WTC11 (cell line): ENCODE data around the gene IPO4. TPM values are rescaled to one million over a fixed set of nuclear protein-coding genes. Genes with fewer than 3 reads are reported as not detected.

Source experiments
- AFF4 ChIP-seq: sonication (generic); formaldehyde crosslinking; IDR thresholded peaks from 2 replicates; pipeline ENCODE4 v1.8.1; 2023; ENCODE audit warnings: mild to moderate bottlenecking, missing genetic modification reagents, borderline replicate concordance
- AR ChIP-seq: fragments of 250-450 bp; sonication (Bioruptor Pico); IDR thresholded peaks from 2 replicates; pipeline ENCODE4 v1.9.0; 2021; ENCODE audit warnings: mild to moderate bottlenecking
- ARID4B ChIP-seq: sonication (generic); formaldehyde crosslinking; IDR thresholded peaks from 2 replicates; pipeline ENCODE4 v1.8.0; 2023; ENCODE audit warnings: missing genetic modification reagents, mild to moderate bottlenecking, borderline replicate concordance
- ATF1 ChIP-seq: sonication (generic); formaldehyde crosslinking; IDR thresholded peaks from 2 replicates; pipeline ENCODE4 v1.8.1; 2023; ENCODE audit warnings: mild to moderate bottlenecking, moderate library complexity, missing genetic modification reagents
- CTCF ChIP-seq: fragments of 200-600 bp; IDR thresholded peaks from 2 replicates; pipeline ENCODE4 v1.8.0; 2022; ENCODE audit warnings: antibody characterized with exemption
- EMX1 ChIP-seq: fragments of 250-450 bp; sonication (Bioruptor Pico); IDR thresholded peaks from 2 replicates; pipeline ENCODE4 v1.8.0; 2021; ENCODE audit warnings: mild to moderate bottlenecking
- FOXJ3 ChIP-seq: sonication (generic); formaldehyde crosslinking; IDR thresholded peaks from 2 replicates; pipeline ENCODE4 v1.9.0; 2021; ENCODE audit warnings: missing genetic modification reagents, mild to moderate bottlenecking, borderline replicate concordance
- FOXK1 ChIP-seq: sonication (generic); formaldehyde crosslinking; IDR thresholded peaks from 2 replicates; pipeline ENCODE4 v1.8.0; 2022; ENCODE audit warnings: mild to moderate bottlenecking, moderate library complexity, missing genetic modification reagents
- FOXP1 ChIP-seq: sonication (generic); formaldehyde crosslinking; IDR thresholded peaks from 2 replicates; pipeline ENCODE4 v1.8.0; 2022; ENCODE audit warnings: missing genetic modification reagents, mild to moderate bottlenecking, moderate library complexity, borderline replicate concordance
- HMGA2 ChIP-seq: fragments of 250-450 bp; sonication (Bioruptor Pico); IDR thresholded peaks from 2 replicates; pipeline ENCODE4 v1.4.0; 2021; ENCODE audit warnings: mild to moderate bottlenecking, moderate library complexity
- IRF1 ChIP-seq: sonication (generic); formaldehyde crosslinking; IDR thresholded peaks from 2 replicates; pipeline ENCODE4 v1.8.0; 2023; ENCODE audit warnings: missing genetic modification reagents
- IRF2 ChIP-seq: sonication (generic); formaldehyde crosslinking; IDR thresholded peaks from 2 replicates; pipeline ENCODE4 v1.8.0; 2022; ENCODE audit warnings: low read depth, missing genetic modification reagents, borderline replicate concordance
- KAT7 ChIP-seq: sonication (generic); formaldehyde crosslinking; IDR thresholded peaks from 2 replicates; pipeline ENCODE4 v1.8.1; 2023; ENCODE audit warnings: missing genetic modification reagents, mild to moderate bottlenecking, borderline replicate concordance
- RORB ChIP-seq: fragments of 250-450 bp; sonication (Bioruptor Pico); IDR thresholded peaks from 2 replicates; pipeline ENCODE4 v1.9.0; 2021; ENCODE audit warnings: mild to moderate bottlenecking
- SP1 ChIP-seq: sonication (generic); formaldehyde crosslinking; conservative IDR thresholded peaks from 2 replicates; pipeline ENCODE4 v1.8.1; 2022; ENCODE audit warnings: missing genetic modification reagents
- TCF7 ChIP-seq: sonication (generic); formaldehyde crosslinking; IDR thresholded peaks from 2 replicates; pipeline ENCODE4 v1.8.0; 2022; ENCODE audit warnings: mild to moderate bottlenecking, low read depth, missing genetic modification reagents, moderate library complexity
- TEAD4 ChIP-seq: sonication (generic); formaldehyde crosslinking; IDR thresholded peaks from 2 replicates; pipeline ENCODE4 v1.8.0; 2022; ENCODE audit warnings: mild to moderate bottlenecking, missing genetic modification reagents
- ZNF138 ChIP-seq: sonication (generic); formaldehyde crosslinking; conservative IDR thresholded peaks from 2 replicates; pipeline ENCODE4 v1.8.1; 2022; ENCODE audit warnings: mild to moderate bottlenecking, moderate library complexity, missing genetic modification reagents
- ZNF317 ChIP-seq: sonication (generic); formaldehyde crosslinking; IDR thresholded peaks from 2 replicates; pipeline ENCODE4 v1.8.1; 2023; ENCODE audit warnings: low read depth, mild to moderate bottlenecking, moderate library complexity, missing genetic modification reagents, borderline replicate concordance
- ZNF671 ChIP-seq: fragments of 250-450 bp; sonication (Bioruptor Pico); IDR thresholded peaks from 2 replicates; pipeline ENCODE4 v1.8.0; 2021; ENCODE audit warnings: mild to moderate bottlenecking
- total RNA-seq: library from RNA; stranded (reverse); gene quantifications from 3 replicates; pipeline ENCODE4 v1.2.3, GENCODE V29; 2021

The IPO4 gene
- total RNA-seq, 1 experiment from 2014 or later = 128 TPM

GRCh38 chr14:24212924-24213865 is 24.6 kb upstream of the IPO4 start, which contains the start of gene CHMP4A (continued):
- peak; percentile 75; the same call in 1 of the 2 replicates for TF ChIP-seq AFF4 (CRISPR knock-in tag)
- no peak; the same call in 1 of the 2 replicates for TF ChIP-seq HMGA2
- peak; percentile 93; the same call in 1 of the 2 replicates for TF ChIP-seq KAT7 (CRISPR knock-in tag)
- peak; percentile 96 for TF ChIP-seq FOXK1
- peak; percentile 81; the same call in 1 of the 2 replicates for TF ChIP-seq FOXP1
- TF ChIP-seq ATF1 = 0 out of 2 replicates have a peak, but pooled peaks have one; percentile 57
- TF ChIP-seq IRF2 = no peak
- TF ChIP-seq RORB (CRISPR knock-in tag) = no peak
- TF ChIP-seq CTCF = no peak
- peak; percentile 90 for TF ChIP-seq SP1 (CRISPR knock-in tag)
- no peak for TF ChIP-seq TCF7 (CRISPR knock-in tag)
- TF ChIP-seq IRF1 (CRISPR knock-in tag) = no peak
- no peak for TF ChIP-seq ZNF138 (CRISPR knock-in tag)
- 0 out of 2 replicates have a peak, but pooled peaks have one; percentile 25 for TF ChIP-seq TEAD4
- TF ChIP-seq ZNF671 (CRISPR knock-in tag) = no peak
- TF ChIP-seq EMX1 (CRISPR knock-in tag) = no peak
- no peak for TF ChIP-seq ZNF317 (CRISPR knock-in tag)
- TF ChIP-seq AR = peak; percentile 62; the same call in 1 of the 2 replicates
- TF ChIP-seq FOXJ3 (CRISPR knock-in tag) = no peak
- TF ChIP-seq ARID4B (CRISPR knock-in tag) = peak; percentile 68; the same call in 1 of the 2 replicates
